ENCODE measurements around the gene MTTP. TPM values are rescaled to one million over a fixed set of nuclear protein-coding genes. Genes with fewer than 3 reads are reported as not detected.

Gene MTTP
- total RNA-seq, 3 donors from 2014 or later (not counting 1 experiment from before 2014, with no cell fraction given): not detected

DNA sequence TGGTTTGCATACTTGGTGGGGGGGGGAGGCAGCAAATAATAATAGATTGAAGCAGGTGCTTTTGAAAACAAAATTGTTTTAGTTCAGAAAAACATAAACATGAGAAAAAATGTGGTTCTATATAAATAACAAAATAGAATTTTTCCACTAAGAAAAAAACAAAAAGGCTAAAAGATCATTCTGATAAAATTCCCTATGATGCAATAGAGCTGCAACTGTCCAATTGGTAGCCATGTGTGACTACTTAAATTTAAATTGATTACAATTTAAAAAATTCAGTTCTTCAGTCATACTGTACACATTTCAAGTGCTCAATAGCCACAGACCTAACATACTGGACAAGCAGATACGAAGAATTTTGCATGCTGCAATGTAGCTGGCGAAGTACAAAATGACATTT is 21.8 kb upstream of the MTTP start:
- no peaks in the 10 kb centered on the region for H3K4me1 Mint-ChIP-seq
- no peaks in the 10 kb centered on the region for H3K9me3 Mint-ChIP-seq
- no peaks in the 10 kb centered on the region for H3K36me3 Mint-ChIP-seq
- WGBS (ENCODE audit: insufficient coverage): no CpG with 5 or more reads among the region's 2 CpGs
- ATAC-seq (no peak), DNase-seq (no peak)
- no peak overlapping the region for H3K4me3 ChIP-seq (ENCODE audit: low read length)
- H3K27me3 ChIP-seq (ENCODE audit: control insufficient read depth, insufficient read depth, low read length): no peaks in the 10 kb centered on the region
- H3K27me3 Mint-ChIP-seq (ENCODE audit: low read depth in 2 of 2): no peaks in the 10 kb centered on the region
- intact Hi-C loops (cut with micrococcal nuclease): no loop called here
- no peak overlapping the region for H3K27ac ChIP-seq (ENCODE audit: low read length)
- H3K36me3 ChIP-seq (ENCODE audit: control insufficient read depth, insufficient read depth, low read length): peaks cover 5% of the 10 kb centered on the region
- H3K4me1 ChIP-seq (ENCODE audit: control insufficient read depth, insufficient read depth, low read length): no peaks in the 10 kb centered on the region
- TF ChIP-seq, protein P1, sequence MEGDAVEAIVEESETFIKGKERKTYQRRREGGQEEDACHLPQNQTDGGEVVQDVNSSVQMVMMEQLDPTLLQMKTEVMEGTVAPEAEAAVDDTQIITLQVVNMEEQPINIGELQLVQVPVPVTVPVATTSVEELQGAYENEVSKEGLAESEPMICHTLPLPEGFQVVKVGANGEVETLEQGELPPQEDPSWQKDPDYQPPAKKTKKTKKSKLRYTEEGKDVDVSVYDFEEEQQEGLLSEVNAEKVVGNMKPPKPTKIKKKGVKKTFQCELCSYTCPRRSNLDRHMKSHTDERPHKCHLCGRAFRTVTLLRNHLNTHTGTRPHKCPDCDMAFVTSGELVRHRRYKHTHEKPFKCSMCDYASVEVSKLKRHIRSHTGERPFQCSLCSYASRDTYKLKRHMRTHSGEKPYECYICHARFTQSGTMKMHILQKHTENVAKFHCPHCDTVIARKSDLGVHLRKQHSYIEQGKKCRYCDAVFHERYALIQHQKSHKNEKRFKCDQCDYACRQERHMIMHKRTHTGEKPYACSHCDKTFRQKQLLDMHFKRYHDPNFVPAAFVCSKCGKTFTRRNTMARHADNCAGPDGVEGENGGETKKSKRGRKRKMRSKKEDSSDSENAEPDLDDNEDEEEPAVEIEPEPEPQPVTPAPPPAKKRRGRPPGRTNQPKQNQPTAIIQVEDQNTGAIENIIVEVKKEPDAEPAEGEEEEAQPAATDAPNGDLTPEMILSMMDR (IDR thresholded peaks at IDR 0.05): no peak
- no peak overlapping the region for H3K4me3 Mint-ChIP-seq
- H3K27ac Mint-ChIP-seq: no peak overlapping the region
- no peaks in the 10 kb centered on the region for H3K9me3 ChIP-seq (ENCODE audit: control insufficient read depth, insufficient read depth, low read length)

DNA sequence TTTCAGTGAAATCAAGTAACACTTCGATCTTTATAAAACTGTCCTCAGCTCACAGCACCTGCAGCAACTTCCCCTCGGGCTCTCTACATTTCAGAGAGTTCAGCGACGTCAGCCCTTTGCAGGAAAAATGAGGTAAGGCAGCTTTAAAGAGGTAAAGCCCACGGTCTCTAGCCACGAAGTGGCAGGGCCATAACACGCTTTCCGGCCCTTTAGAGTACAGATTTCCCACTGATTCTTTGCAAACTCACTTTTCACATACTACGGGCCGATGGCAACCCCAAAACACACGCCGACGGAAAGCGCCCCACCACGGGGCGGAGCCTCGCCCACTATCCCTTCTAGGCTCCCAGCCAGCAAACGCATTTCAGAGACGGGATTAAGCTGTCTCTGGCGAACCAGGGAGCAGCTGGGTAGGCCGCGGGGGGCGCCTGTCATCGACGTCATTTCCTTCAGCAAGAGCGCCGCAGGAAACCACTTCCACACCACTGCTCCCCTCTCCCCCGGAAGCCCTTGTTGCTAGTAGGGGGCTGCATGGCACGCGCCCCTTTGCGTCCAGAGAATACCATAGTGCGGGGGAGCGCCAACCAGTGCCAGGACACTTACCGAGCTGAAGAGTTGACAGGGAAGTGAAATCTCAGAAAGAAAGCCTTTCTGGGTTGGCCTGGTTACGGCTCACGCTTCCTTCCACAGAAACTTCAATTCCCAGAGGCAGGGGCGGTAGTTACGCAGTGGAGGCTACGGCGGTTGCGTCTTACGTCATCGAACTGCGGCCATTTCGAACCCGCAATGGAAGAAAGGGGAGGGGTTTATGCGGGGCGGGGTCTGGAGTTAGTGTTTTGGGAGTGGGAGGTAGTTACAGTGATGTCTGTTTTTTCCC is 11.1 kb upstream of the MTTP start, which contains the start of gene TRMT10A:
Gene TRMT10A, minus strand, starts transcription at position 730 of the 877 bp plus-strand sequence. CDS start 4,701 bp downstream, outside the sequence.
- Histone ChIP-seq H3K36me3 (ENCODE audit: control insufficient read depth, insufficient read depth, low read length) (no peaks in the 10 kb centered on the region), H3K4me1 (ENCODE audit: control insufficient read depth, insufficient read depth, low read length) (peaks cover 10% of the 10 kb centered on the region), H3K27me3 (ENCODE audit: control insufficient read depth, insufficient read depth, low read length) (peaks cover 14% of the 10 kb centered on the region), H3K9me3 (ENCODE audit: control insufficient read depth, insufficient read depth, low read length) (no peaks in the 10 kb centered on the region), H3K27ac (ENCODE audit: low read length) (peak within 1 kb of the TSS; percentile 94), H3K4me3 (ENCODE audit: low read length) (peak within 1 kb of the TSS; percentile 73)
- Mint-ChIP-seq H3K27ac (peak within 1 kb of the TSS; percentile 99 to 100), H3K27me3 (ENCODE audit: low read depth in 2 of 2) (peaks cover 21 to 32% of the 10 kb centered on the region in 2 donors), H3K4me3 (peak within 1 kb of the TSS; percentile 94), H3K9me3 (no peaks in the 10 kb centered on the region), H3K4me1 (peaks cover 6 to 11% of the 10 kb centered on the region in 2 donors), H3K36me3 (no peaks in the 10 kb centered on the region)
- DNase-seq (peak; percentile 88 to 97), ATAC-seq (peak; percentile 85 to 94 (median 88))
- WGBS (ENCODE audit: insufficient coverage): under 1% methylated on average over 48 of the region's 48 CpGs
- TF ChIP-seq, protein P1 (IDR thresholded peaks at IDR 0.05): no peak
- intact Hi-C loops (cut with micrococcal nuclease): loop anchor here (1.0 to 10.0 kb wide), 5 partner anchors 331 to 901 kb away; partner anchors contain the start of genes DNAJB14, EIF4E and LAMTOR3

DNA sequence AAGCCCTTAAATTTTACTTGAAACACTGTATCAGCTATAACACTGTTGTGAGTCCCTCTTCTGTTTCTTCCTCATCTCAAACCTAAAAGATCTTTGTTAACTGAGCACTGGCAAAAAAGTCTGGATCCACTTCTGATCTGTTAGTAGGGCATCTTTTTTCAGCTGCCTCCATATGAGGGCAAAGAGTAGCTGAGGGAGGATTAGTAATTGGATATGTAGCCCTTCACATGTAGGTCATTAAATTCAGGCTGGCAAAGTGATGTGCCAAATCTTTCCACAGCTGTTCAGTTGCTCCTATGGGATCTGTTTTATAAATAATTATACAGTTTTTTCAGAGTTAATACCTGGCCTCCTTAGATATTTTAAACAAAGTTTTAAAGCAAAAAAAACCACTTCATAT is 9.7 kb upstream of the MTTP start:
- DNase-seq: no peak
- ATAC-seq: no peak
- Histone ChIP-seq H3K27ac (ENCODE audit: low read length) (no peak overlapping the region), H3K36me3 (ENCODE audit: control insufficient read depth, insufficient read depth, low read length) (no peaks in the 10 kb centered on the region), H3K4me1 (ENCODE audit: control insufficient read depth, insufficient read depth, low read length) (peaks cover 10% of the 10 kb centered on the region), H3K27me3 (ENCODE audit: control insufficient read depth, insufficient read depth, low read length) (peaks cover 18% of the 10 kb centered on the region), H3K9me3 (ENCODE audit: control insufficient read depth, insufficient read depth, low read length) (no peaks in the 10 kb centered on the region), H3K4me3 (ENCODE audit: low read length) (no peak overlapping the region)
- H3K4me3 Mint-ChIP-seq: peak overlapping the region; percentile 94
- TF ChIP-seq, protein P1 (IDR thresholded peaks at IDR 0.05): no peak
- H3K36me3 Mint-ChIP-seq: no peaks in the 10 kb centered on the region
- H3K4me1 Mint-ChIP-seq: peaks cover 6 to 11% of the 10 kb centered on the region in 2 donors
- H3K9me3 Mint-ChIP-seq: no peaks in the 10 kb centered on the region
- H3K27me3 Mint-ChIP-seq (ENCODE audit: low read depth in 2 of 2): peaks cover 27 to 44% of the 10 kb centered on the region in 2 donors
- intact Hi-C loops (cut with micrococcal nuclease): loop anchor here (5.0 to 10.0 kb wide), 3 partner anchors 530 to 903 kb away; partner anchors contain the start of gene EIF4E
- peak overlapping the region; percentile 37 to 99 for H3K27ac Mint-ChIP-seq

Measured in natural killer cell (primary cell).